Cardiac muscle cell (in vitro differentiated cells and primary cell): Measurements from ENCODE around the gene PPIL4. TPM values are rescaled to one million over a fixed set of nuclear protein-coding genes. Genes with fewer than 3 reads are reported as not detected.

Experiments used
- DNase-seq, 2 donors: peaks; one replicate each; pipeline versions ENCODE4 v3.0.0 to v3.0.0-alpha.2; 2010 to 2017; ENCODE audit warnings: low read depth in 1 of 2, low spot score in 1 of 2
- H3K27ac ChIP-seq: fragments of 200-600 bp; sonication (generic); 2 replicates; pipeline ENCODE4 v1.5.1; 2016
- H3K27me3 ChIP-seq: fragments of 200-600 bp; sonication (generic); 2 replicates; pipeline ENCODE4 v1.6.0; 2016; ENCODE audit warnings: control low read depth
- H3K36me3 ChIP-seq: fragments of 200-600 bp; sonication (generic); 2 replicates; pipeline ENCODE4 v1.5.1; 2016; ENCODE audit warnings: control low read depth
- H3K4me1 ChIP-seq: fragments of 200-600 bp; sonication (generic); 2 replicates; pipeline ENCODE4 v1.8.1; 2017; ENCODE audit warnings: low read depth, mild to moderate bottlenecking, mixed run types
- H3K4me3 ChIP-seq: fragments of 200-600 bp; sonication (generic); 2 replicates; pipeline ENCODE4 v1.5.1; 2016; ENCODE audit warnings: mild to moderate bottlenecking
- H3K9me3 ChIP-seq: fragments of 200-600 bp; sonication (generic); 2 replicates; pipeline ENCODE4 v1.5.1; 2017; ENCODE audit warnings: low read depth, mild to moderate bottlenecking, control low read depth
- CTCF ChIP-seq: IDR thresholded peaks from 2 replicates; pipeline ENCODE4 v1.5.1; 2012; ENCODE audit warnings: low read depth, mild to moderate bottlenecking, low read length
- polyA plus RNA-seq: library from polyadenylated mRNA; unstranded; fragments of >200 nt; fragmentation: Nextera tagmentation; extraction: Ambion mirVana; gene quantifications from 2 replicates; pipeline ENCODE4 v1.2.1, GENCODE V29; 2016
- total RNA-seq: library from RNA; depleted of rRNA; stranded (reverse); fragments of >200 nt; gene quantifications from 2 replicates; pipeline ENCODE4 v1.2.3, GENCODE V29; 2016

Gene PPIL4
- total and polyA plus RNA-seq, 2 experiments from 2014 or later: 29.5 to 33.1 TPM

GRCh38 chr6:149563928-149564325 lies 18.1 kb upstream of the PPIL4 start:
- DNase-seq: no peak
- H3K36me3 ChIP-seq: no peaks in the 10 kb centered on the region
- TF ChIP-seq CTCF: no peak
- H3K9me3 ChIP-seq: no peaks in the 10 kb centered on the region
- no peak overlapping the region for H3K27ac ChIP-seq
- H3K4me1 ChIP-seq: peaks cover 4% of the 10 kb centered on the region
- H3K4me3 ChIP-seq: no peak overlapping the region
- H3K27me3 ChIP-seq: peaks cover 38% of the 10 kb centered on the region

GRCh38 chr6:149563203-149563927 lies 17.5 kb upstream of the PPIL4 start:
- Histone ChIP-seq H3K27ac (no peak overlapping the region), H3K4me1 (peaks cover 4% of the 10 kb centered on the region), H3K27me3 (peaks cover 43% of the 10 kb centered on the region), H3K9me3 (no peaks in the 10 kb centered on the region), H3K4me3 (no peak overlapping the region), H3K36me3 (no peaks in the 10 kb centered on the region)
- peak in 1 of 2 donors; percentile 73 for DNase-seq
- no peak for TF ChIP-seq CTCF

- TF ChIP-seq CTCF: peak; percentile 49
- H3K27me3 ChIP-seq: peaks cover 50% of the 10 kb centered on the region
- peak in 1 of 2 donors; percentile 13 for DNase-seq
These were observed 14.9 kb upstream of the PPIL4 start for GRCh38 chr6:149560736-149561135.

GRCh38 chr6:149559389-149559788 lies 13.5 kb upstream of the PPIL4 start:
- H3K4me3 ChIP-seq: no peak overlapping the region
- no peak for TF ChIP-seq CTCF
- H3K36me3 ChIP-seq: no peaks in the 10 kb centered on the region
- no peaks in the 10 kb centered on the region for H3K4me1 ChIP-seq
- H3K9me3 ChIP-seq: no peaks in the 10 kb centered on the region
- H3K27ac ChIP-seq: no peak overlapping the region
- H3K27me3 ChIP-seq: peaks cover 55% of the 10 kb centered on the region
- no peak for DNase-seq

More at GRCh38 chr6:149560736-149561135, 14.9 kb upstream of the PPIL4 start:
- Histone ChIP-seq H3K27ac (no peak overlapping the region), H3K9me3 (no peaks in the 10 kb centered on the region), H3K4me1 (peaks cover 4% of the 10 kb centered on the region), H3K4me3 (no peak overlapping the region), H3K36me3 (no peaks in the 10 kb centered on the region)

GRCh38 chr6:149558029-149558428 lies 12.2 kb upstream of the PPIL4 start:
- no peak for TF ChIP-seq CTCF
- no peak overlapping the region for H3K4me3 ChIP-seq
- peaks cover 51% of the 10 kb centered on the region for H3K27me3 ChIP-seq
- no peak for DNase-seq
- H3K9me3 ChIP-seq: no peaks in the 10 kb centered on the region
- H3K36me3 ChIP-seq: no peaks in the 10 kb centered on the region
- no peaks in the 10 kb centered on the region for H3K4me1 ChIP-seq
- H3K27ac ChIP-seq: no peak overlapping the region
